ENCODE measurements around the gene COG4.

The COG4 gene

GRCh38 chr16:70523076-70523742, at the start of gene COG4:
TSS of gene COG4 (minus strand) at chr16:70523554. CDS start at chr16:70523543, 11 bp downstream.
- peak; percentile 78 for DNase-seq (ENCODE audit: low read depth)
- TF ChIP-seq CTCF (conservative IDR thresholded peaks at IDR 0.05; ENCODE audit: low read length) = no peak
- H3K4me3 ChIP-seq (ENCODE audit: low read length) = peak within 1 kb of the TSS; percentile 94

- no peak overlapping the region for H3K4me3 ChIP-seq (ENCODE audit: low read length)
- no peak for TF ChIP-seq CTCF (conservative IDR thresholded peaks at IDR 0.05; ENCODE audit: low read length)
- no peak for DNase-seq (ENCODE audit: low read depth)
Measured at GRCh38 chr16:70572926-70573270, 49.5 kb upstream of the COG4 start.

GRCh38 chr16:70572050-70572925, 48.9 kb upstream of the COG4 start:
- TF ChIP-seq CTCF (conservative IDR thresholded peaks at IDR 0.05; ENCODE audit: low read length) = no peak
- no peak for DNase-seq (ENCODE audit: low read depth)
- H3K4me3 ChIP-seq (ENCODE audit: low read length) = no peak overlapping the region

- H3K4me3 ChIP-seq (ENCODE audit: low read length) = no peak overlapping the region
- no peak for DNase-seq (ENCODE audit: low read depth)
- TF ChIP-seq CTCF (conservative IDR thresholded peaks at IDR 0.05; ENCODE audit: low read length) = no peak
Measured at GRCh38 chr16:70571623-70572022, 48.3 kb upstream of the COG4 start.

- TF ChIP-seq CTCF (conservative IDR thresholded peaks at IDR 0.05; ENCODE audit: low read length) = no peak
- no peak for DNase-seq (ENCODE audit: low read depth)
- no peak overlapping the region for H3K4me3 ChIP-seq (ENCODE audit: low read length)
Measured at GRCh38 chr16:70570967-70571570, 47.7 kb upstream of the COG4 start.

GRCh38 chr16:70569752-70570151, 46.4 kb upstream of the COG4 start:
- DNase-seq (ENCODE audit: low read depth) = no peak
- no peak overlapping the region for H3K4me3 ChIP-seq (ENCODE audit: low read length)
- no peak for TF ChIP-seq CTCF (conservative IDR thresholded peaks at IDR 0.05; ENCODE audit: low read length)
